SK-N-SH treated with all-trans-retinoic acid at 6 μM for 48 hours (cell line): ENCODE results near the gene RHO.

ENCODE experiments used
- ATAC-seq: fragments of 200-7000 bp; cut with Tn5 transposase; 3 replicates; pipeline ENCODE4 v1.9.1; 2020; ENCODE audit warnings: mild to moderate bottlenecking, moderate library complexity
- ARNTL ChIP-seq: fragments of 450-650 bp; formaldehyde crosslinking; IDR thresholded peaks from 2 replicates; pipeline ENCODE4 v1.5.0; 2020; ENCODE audit warnings: low read depth, mild to moderate bottlenecking, moderate library complexity, borderline replicate concordance
- BACH2 ChIP-seq: fragments of 250-450 bp; sonication (Bioruptor Pico); IDR thresholded peaks from 2 replicates; pipeline ENCODE4 v1.9.0; 2021; ENCODE audit warnings: mild to moderate bottlenecking, borderline replicate concordance
- CSDC2 ChIP-seq: fragments of 250-450 bp; sonication (Bioruptor Pico); IDR thresholded peaks from 2 replicates; pipeline ENCODE4 v1.5.0; 2020; ENCODE audit warnings: mild to moderate bottlenecking, moderate library complexity
- CSRNP3 ChIP-seq: fragments of 250-450 bp; sonication (Bioruptor Pico); IDR thresholded peaks from 2 replicates; pipeline ENCODE4 v1.5.1; 2021; ENCODE audit warnings: mild to moderate bottlenecking, moderate library complexity
- ESRRG ChIP-seq: fragments of 250-450 bp; sonication (Bioruptor Pico); IDR thresholded peaks from 2 replicates; pipeline ENCODE4 v1.6.1; 2021; ENCODE audit warnings: mild to moderate bottlenecking
- GLIS3 ChIP-seq: fragments of 250-450 bp; sonication (Bioruptor Pico); IDR thresholded peaks from 2 replicates; pipeline ENCODE4 v1.5.0; 2020; ENCODE audit warnings: mild to moderate bottlenecking, moderate library complexity
- ISL1 ChIP-seq: fragments of 250-450 bp; sonication (Bioruptor Pico); IDR thresholded peaks from 2 replicates; pipeline ENCODE4 v2.1.2; 2022; ENCODE audit warnings: mild to moderate bottlenecking, moderate library complexity
- OSR1 ChIP-seq: fragments of 250-450 bp; sonication (Bioruptor Pico); IDR thresholded peaks from 2 replicates; pipeline ENCODE4 v1.8.0; 2022; ENCODE audit warnings: moderate library complexity, mild to moderate bottlenecking, inconsistent platforms
- PATZ1 ChIP-seq: fragments of 250-450 bp; sonication (Bioruptor Pico); IDR thresholded peaks from 2 replicates; pipeline ENCODE4 v1.8.0; 2020; ENCODE audit warnings: mild to moderate bottlenecking, moderate library complexity, borderline replicate concordance
- PPARA ChIP-seq: fragments of 250-450 bp; sonication (Bioruptor Pico); IDR thresholded peaks from 2 replicates; pipeline ENCODE4 v1.5.0; 2020; ENCODE audit warnings: mild to moderate bottlenecking, borderline replicate concordance
- RARB ChIP-seq: fragments of 250-450 bp; sonication (Bioruptor Pico); IDR thresholded peaks from 2 replicates; pipeline ENCODE4 v1.8.0; 2021; ENCODE audit warnings: mild to moderate bottlenecking, moderate library complexity
- SNAI2 ChIP-seq: fragments of 250-450 bp; sonication (Bioruptor Pico); IDR thresholded peaks from 2 replicates; pipeline ENCODE4 v1.5.0; 2020; ENCODE audit warnings: mild to moderate bottlenecking, moderate library complexity
- TOX ChIP-seq: fragments of 250-450 bp; sonication (Bioruptor Pico); IDR thresholded peaks from 2 replicates; pipeline ENCODE4 v1.8.0; 2021; ENCODE audit warnings: mild to moderate bottlenecking, moderate library complexity, borderline replicate concordance
- ZC3H10 ChIP-seq: fragments of 250-450 bp; sonication (Bioruptor Pico); IDR thresholded peaks from 2 replicates; pipeline ENCODE4 v1.5.1; 2021; ENCODE audit warnings: mild to moderate bottlenecking, moderate library complexity
- ZFP3 ChIP-seq: fragments of 250-450 bp; sonication (Bioruptor Pico); IDR thresholded peaks from 2 replicates; pipeline ENCODE4 v1.5.0; 2020; ENCODE audit warnings: mild to moderate bottlenecking, moderate library complexity
- ZFP30 ChIP-seq: fragments of 450-650 bp; formaldehyde crosslinking; IDR thresholded peaks from 2 replicates; pipeline ENCODE4 v1.5.0; 2022; ENCODE audit warnings: mild to moderate bottlenecking, moderate library complexity
- ZNF565 ChIP-seq: fragments of 450-650 bp; formaldehyde crosslinking; conservative IDR thresholded peaks from 2 replicates; pipeline ENCODE4 v1.5.0; 2020; ENCODE audit warnings: low read depth, mild to moderate bottlenecking, moderate library complexity
- ZNF8 ChIP-seq: fragments of 450-650 bp; formaldehyde crosslinking; IDR thresholded peaks from 2 replicates; pipeline ENCODE4 v1.5.0; 2020; ENCODE audit warnings: mild to moderate bottlenecking, moderate library complexity
- TF ChIP-seq, protein P1 (sequence below): fragments of 250-450 bp; sonication (Bioruptor Pico); IDR thresholded peaks from 2 replicates; pipeline ENCODE4 v1.8.0; 2021; ENCODE audit warnings: low read depth, mild to moderate bottlenecking, moderate library complexity, borderline replicate concordance
- TF ChIP-seq, protein P2 (sequence below): fragments of 250-450 bp; sonication (Bioruptor Pico); IDR thresholded peaks from 2 replicates; pipeline ENCODE4 v1.5.1; 2020; ENCODE audit warnings: low read depth, mild to moderate bottlenecking, moderate library complexity
- TF ChIP-seq, protein P3 (sequence below): fragments of 250-450 bp; sonication (Bioruptor Pico); IDR thresholded peaks from 2 replicates; pipeline ENCODE4 v1.5.0; 2020; ENCODE audit warnings: mild to moderate bottlenecking, moderate library complexity

Gene RHO

GRCh38 chr3:129501630-129502029 is 26.8 kb upstream of the RHO start:
- TF ChIP-seq CSDC2, result no peak
- TF ChIP-seq PPARA (CRISPR knock-in tag), result no peak
- TF ChIP-seq ZNF8, result no peak
- no peak for TF ChIP-seq ESRRG (CRISPR knock-in tag)
- ATAC-seq, result no peak

DNA sequence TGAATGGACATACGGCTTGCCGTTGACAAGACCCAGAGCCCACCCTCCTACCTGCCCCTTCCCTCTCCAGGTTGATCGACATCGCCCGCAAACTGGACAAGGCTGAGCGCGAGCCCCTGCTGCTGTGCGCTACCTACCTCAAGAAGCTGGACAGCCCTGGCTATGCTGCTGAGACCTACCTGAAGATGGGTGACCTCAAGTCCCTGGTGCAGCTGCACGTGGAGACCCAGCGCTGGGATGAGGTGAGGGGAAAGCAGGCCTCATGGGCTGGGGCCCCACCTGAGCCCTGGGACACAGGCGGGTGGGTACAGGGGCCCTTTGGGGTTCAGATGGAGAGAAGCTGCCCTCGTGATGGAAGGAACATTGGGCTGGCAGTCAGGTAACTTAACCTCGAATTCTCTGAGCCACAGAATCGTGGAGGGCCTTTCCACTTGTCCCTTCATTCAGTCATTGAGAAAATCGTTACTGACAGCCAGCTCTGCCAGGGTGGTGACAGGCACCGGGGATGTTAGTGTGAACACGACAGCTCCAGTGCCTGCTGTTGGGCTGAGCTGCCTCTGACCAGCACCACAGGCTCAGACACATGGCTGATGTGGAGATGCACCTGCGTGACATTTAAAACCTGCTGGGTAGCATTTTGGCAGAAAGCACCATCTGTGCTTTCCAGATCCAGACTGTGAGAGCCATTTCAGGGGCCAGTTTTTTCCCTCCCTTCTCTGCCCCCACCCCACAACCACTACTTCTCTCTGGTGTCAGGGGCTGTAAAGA is 25.6 kb upstream of the RHO start:
- TF ChIP-seq CSDC2 (no peak), CSRNP3 (no peak), ISL1 (CRISPR knock-in tag) (no peak), ZC3H10 (no peak), RARB (CRISPR knock-in tag) (no peak), ZNF8 (no peak), PATZ1 (CRISPR knock-in tag) (no peak), BACH2 (CRISPR knock-in tag) (no peak)
- TF ChIP-seq, protein P1, sequence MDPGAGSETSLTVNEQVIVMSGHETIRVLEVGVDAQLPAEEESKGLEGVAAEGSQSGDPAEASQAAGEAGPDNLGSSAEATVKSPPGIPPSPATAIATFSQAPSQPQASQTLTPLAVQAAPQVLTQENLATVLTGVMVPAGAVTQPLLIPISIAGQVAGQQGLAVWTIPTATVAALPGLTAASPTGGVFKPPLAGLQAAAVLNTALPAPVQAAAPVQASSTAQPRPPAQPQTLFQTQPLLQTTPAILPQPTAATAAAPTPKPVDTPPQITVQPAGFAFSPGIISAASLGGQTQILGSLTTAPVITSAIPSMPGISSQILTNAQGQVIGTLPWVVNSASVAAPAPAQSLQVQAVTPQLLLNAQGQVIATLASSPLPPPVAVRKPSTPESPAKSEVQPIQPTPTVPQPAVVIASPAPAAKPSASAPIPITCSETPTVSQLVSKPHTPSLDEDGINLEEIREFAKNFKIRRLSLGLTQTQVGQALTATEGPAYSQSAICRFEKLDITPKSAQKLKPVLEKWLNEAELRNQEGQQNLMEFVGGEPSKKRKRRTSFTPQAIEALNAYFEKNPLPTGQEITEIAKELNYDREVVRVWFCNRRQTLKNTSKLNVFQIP (CRISPR knock-in tag), result no peak
- TF ChIP-seq, protein P2, sequence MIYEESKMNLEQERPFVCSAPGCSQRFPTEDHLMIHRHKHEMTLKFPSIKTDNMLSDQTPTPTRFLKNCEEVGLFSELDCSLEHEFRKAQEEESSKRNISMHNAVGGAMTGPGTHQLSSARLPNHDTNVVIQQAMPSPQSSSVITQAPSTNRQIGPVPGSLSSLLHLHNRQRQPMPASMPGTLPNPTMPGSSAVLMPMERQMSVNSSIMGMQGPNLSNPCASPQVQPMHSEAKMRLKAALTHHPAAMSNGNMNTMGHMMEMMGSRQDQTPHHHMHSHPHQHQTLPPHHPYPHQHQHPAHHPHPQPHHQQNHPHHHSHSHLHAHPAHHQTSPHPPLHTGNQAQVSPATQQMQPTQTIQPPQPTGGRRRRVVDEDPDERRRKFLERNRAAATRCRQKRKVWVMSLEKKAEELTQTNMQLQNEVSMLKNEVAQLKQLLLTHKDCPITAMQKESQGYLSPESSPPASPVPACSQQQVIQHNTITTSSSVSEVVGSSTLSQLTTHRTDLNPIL (CRISPR knock-in tag), result no peak
- no peak for ATAC-seq

- TF ChIP-seq, protein P3, sequence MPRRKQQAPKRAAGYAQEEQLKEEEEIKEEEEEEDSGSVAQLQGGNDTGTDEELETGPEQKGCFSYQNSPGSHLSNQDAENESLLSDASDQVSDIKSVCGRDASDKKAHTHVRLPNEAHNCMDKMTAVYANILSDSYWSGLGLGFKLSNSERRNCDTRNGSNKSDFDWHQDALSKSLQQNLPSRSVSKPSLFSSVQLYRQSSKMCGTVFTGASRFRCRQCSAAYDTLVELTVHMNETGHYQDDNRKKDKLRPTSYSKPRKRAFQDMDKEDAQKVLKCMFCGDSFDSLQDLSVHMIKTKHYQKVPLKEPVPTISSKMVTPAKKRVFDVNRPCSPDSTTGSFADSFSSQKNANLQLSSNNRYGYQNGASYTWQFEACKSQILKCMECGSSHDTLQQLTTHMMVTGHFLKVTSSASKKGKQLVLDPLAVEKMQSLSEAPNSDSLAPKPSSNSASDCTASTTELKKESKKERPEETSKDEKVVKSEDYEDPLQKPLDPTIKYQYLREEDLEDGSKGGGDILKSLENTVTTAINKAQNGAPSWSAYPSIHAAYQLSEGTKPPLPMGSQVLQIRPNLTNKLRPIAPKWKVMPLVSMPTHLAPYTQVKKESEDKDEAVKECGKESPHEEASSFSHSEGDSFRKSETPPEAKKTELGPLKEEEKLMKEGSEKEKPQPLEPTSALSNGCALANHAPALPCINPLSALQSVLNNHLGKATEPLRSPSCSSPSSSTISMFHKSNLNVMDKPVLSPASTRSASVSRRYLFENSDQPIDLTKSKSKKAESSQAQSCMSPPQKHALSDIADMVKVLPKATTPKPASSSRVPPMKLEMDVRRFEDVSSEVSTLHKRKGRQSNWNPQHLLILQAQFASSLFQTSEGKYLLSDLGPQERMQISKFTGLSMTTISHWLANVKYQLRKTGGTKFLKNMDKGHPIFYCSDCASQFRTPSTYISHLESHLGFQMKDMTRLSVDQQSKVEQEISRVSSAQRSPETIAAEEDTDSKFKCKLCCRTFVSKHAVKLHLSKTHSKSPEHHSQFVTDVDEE, result no peak
- TF ChIP-seq TOX (CRISPR knock-in tag) (no peak), OSR1 (no peak), SNAI2 (no peak), ZFP30 (no peak), RARB (CRISPR knock-in tag) (no peak), ZNF565 (CRISPR knock-in tag) (no peak), GLIS3 (CRISPR knock-in tag) (no peak), ZFP3 (CRISPR knock-in tag) (no peak), ZNF8 (no peak), PPARA (CRISPR knock-in tag) (no peak), CSDC2 (no peak), ARNTL (CRISPR knock-in tag) (no peak)
- TF ChIP-seq, protein P1 (CRISPR knock-in tag), result no peak
- TF ChIP-seq, protein P2 (CRISPR knock-in tag), result no peak
Observed at GRCh38 chr3:129503471-129504291, 24.8 kb upstream of the RHO start.

More at GRCh38 chr3:129503471-129504291, 24.8 kb upstream of the RHO start:
- peak; percentile 45 for ATAC-seq
